Body of pancreas (tissue), 4 donors: Measurements from ENCODE around the gene A3GALT2. TPM values are rescaled to one million over a fixed set of nuclear protein-coding genes. Genes with fewer than 3 reads are reported as not detected.

Source experiments
- ATAC-seq: fragments of 150-250 bp; one replicate; pipeline ENCODE4 v1.9.1; 2016
- DNase-seq, 4 donors: peaks; one replicate each; pipeline ENCODE4 v3.0.0-alpha.2; 2019
- H3K27ac ChIP-seq, 4 donors: fragments of 200-600 bp; sonication (generic); 1 replicate in 3 of 4; 2 replicates in 1 of 4; pipeline versions ENCODE4 v1.5.1 to v1.6.1; 2016 to 2019; ENCODE audit warnings: mild to moderate bottlenecking in 1 of 4, mixed read lengths in 1 of 4, moderate library complexity in 1 of 4
- H3K27me3 ChIP-seq, 2 donors: fragments of 200-600 bp; sonication (generic); one replicate each; pipeline ENCODE4 v1.6.0; 2016; ENCODE audit warnings: mild to moderate bottlenecking in 1 of 2
- H3K36me3 ChIP-seq, 2 donors: fragments of 200-600 bp; sonication (generic); replicated peaks in 1 of 2; 2 replicates each; pipeline ENCODE4 v1.5.1; 2016; ENCODE audit warnings: low read depth in 2 of 2; ENCODE audit not compliant: insufficient read depth in 1 of 2
- H3K4me1 ChIP-seq: fragments of 200-600 bp; sonication (generic); one replicate; pipeline ENCODE4 v1.6.0; 2016
- H3K4me3 ChIP-seq, 2 donors: fragments of 200-600 bp; sonication (generic); 1 replicate in 1 of 2; 2 replicates in 1 of 2; pipeline ENCODE4 v1.5.1; 2016 to 2019
- H3K9me3 ChIP-seq, 3 donors: fragments of 200-600 bp; sonication (generic); 1 replicate in 2 of 3; 2 replicates in 1 of 3; pipeline ENCODE4 v1.5.1; 2016
- POLR2A ChIP-seq, 3 donors: fragments of 450-650 bp; IDR thresholded peaks; one replicate each; pipeline ENCODE4 v1.6.1; 2016; ENCODE audit warnings: antibody characterized with exemption in 3 of 3, mild to moderate bottlenecking in 2 of 3
- WGBS, 2 donors: methylation state at CpG; one replicate each; pipeline ENCODE4 v1.1.5; 2017; 5-methylcytosine and 5-hydroxymethylcytosine counted together
- intact Hi-C: fragments of 100-400 bp; cut with DNase I; formaldehyde crosslinking; loops from one replicate; pipeline ENCODE4 v1.15.1; 2023
- total RNA-seq, 2 donors: library from RNA; depleted of rRNA; stranded (reverse); fragments of >200 nt; gene quantifications; one replicate each; pipeline ENCODE4 v1.1.0, GENCODE V29; 2016
- TF ChIP-seq, protein P1 (sequence below), 7 experiments: fragments of 450-650 bp in 4 of 7; fragments of 200-600 bp in 3 of 7; sonication (generic) in 3 of 7; IDR thresholded peaks; one replicate each; pipeline ENCODE4 v1.5.1; 2016 to 2019; ENCODE audit warnings: antibody characterized with exemption in 7 of 7

A3GALT2 gene
- total RNA-seq, 2 donors from 2014 or later: not detected

GRCh38 chr1:33273961-33274371 is 46.9 kb downstream of the A3GALT2 start:
- no peaks in the 10 kb centered on the region for H3K27me3 ChIP-seq
- no peak overlapping the region for H3K27ac ChIP-seq
- no peak overlapping the region for H3K4me3 ChIP-seq
- no peak for DNase-seq
- H3K9me3 ChIP-seq: no peaks in the 10 kb centered on the region
- no peak for ATAC-seq
- TF ChIP-seq, protein P1, sequence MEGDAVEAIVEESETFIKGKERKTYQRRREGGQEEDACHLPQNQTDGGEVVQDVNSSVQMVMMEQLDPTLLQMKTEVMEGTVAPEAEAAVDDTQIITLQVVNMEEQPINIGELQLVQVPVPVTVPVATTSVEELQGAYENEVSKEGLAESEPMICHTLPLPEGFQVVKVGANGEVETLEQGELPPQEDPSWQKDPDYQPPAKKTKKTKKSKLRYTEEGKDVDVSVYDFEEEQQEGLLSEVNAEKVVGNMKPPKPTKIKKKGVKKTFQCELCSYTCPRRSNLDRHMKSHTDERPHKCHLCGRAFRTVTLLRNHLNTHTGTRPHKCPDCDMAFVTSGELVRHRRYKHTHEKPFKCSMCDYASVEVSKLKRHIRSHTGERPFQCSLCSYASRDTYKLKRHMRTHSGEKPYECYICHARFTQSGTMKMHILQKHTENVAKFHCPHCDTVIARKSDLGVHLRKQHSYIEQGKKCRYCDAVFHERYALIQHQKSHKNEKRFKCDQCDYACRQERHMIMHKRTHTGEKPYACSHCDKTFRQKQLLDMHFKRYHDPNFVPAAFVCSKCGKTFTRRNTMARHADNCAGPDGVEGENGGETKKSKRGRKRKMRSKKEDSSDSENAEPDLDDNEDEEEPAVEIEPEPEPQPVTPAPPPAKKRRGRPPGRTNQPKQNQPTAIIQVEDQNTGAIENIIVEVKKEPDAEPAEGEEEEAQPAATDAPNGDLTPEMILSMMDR (IDR thresholded peaks at IDR 0.05): no peak
- no peak for TF ChIP-seq POLR2A (IDR thresholded peaks at IDR 0.05)
- intact Hi-C loops: no loop called here
- H3K4me1 ChIP-seq: no peaks in the 10 kb centered on the region
- WGBS, 2 donors: 78 to 80% methylated on average over 7 of the region's 7 CpGs
- H3K36me3 ChIP-seq: peaks cover 0 to 1% of the 10 kb centered on the region in 2 donors

- H3K36me3 ChIP-seq: peaks cover 0 to 1% of the 10 kb centered on the region in 2 donors
- ATAC-seq (no peak), DNase-seq (no peak)
- H3K27me3 ChIP-seq: no peaks in the 10 kb centered on the region
- no peak overlapping the region for H3K4me3 ChIP-seq
- no peaks in the 10 kb centered on the region for H3K4me1 ChIP-seq
- no peak for TF ChIP-seq POLR2A (IDR thresholded peaks at IDR 0.05)
- TF ChIP-seq, protein P1 (IDR thresholded peaks at IDR 0.05): no peak
- WGBS, 2 donors: 80 to 87% methylated on average over 3 of the region's 3 CpGs
- intact Hi-C loops: no loop called here
- no peak overlapping the region for H3K27ac ChIP-seq
- no peaks in the 10 kb centered on the region for H3K9me3 ChIP-seq
Observed at GRCh38 chr1:33273406-33273805, 47.5 kb downstream of the A3GALT2 start.

GRCh38 chr1:33272930-33273329 is 48.0 kb downstream of the A3GALT2 start:
- 86% methylated on average over 1 of the region's 1 CpG; no CpG with 5 or more reads in 1 of the 2 donors for WGBS, 2 donors
- Histone ChIP-seq H3K4me3 (no peak overlapping the region), H3K9me3 (no peaks in the 10 kb centered on the region), H3K4me1 (no peaks in the 10 kb centered on the region), H3K27me3 (no peaks in the 10 kb centered on the region), H3K27ac (no peak overlapping the region), H3K36me3 (peaks cover 0 to 1% of the 10 kb centered on the region in 2 donors)
- intact Hi-C loops: no loop called here
- ATAC-seq (no peak), DNase-seq (no peak)
- TF ChIP-seq, protein P1 (IDR thresholded peaks at IDR 0.05): no peak
- TF ChIP-seq POLR2A (IDR thresholded peaks at IDR 0.05): no peak

- intact Hi-C loops: no loop called here
- ATAC-seq: no peak
- Histone ChIP-seq H3K4me1 (no peaks in the 10 kb centered on the region), H3K4me3 (no peak overlapping the region), H3K36me3 (peaks cover 0 to 1% of the 10 kb centered on the region in 2 donors), H3K9me3 (no peaks in the 10 kb centered on the region), H3K27ac (no peak overlapping the region), H3K27me3 (no peaks in the 10 kb centered on the region)
- WGBS, 2 donors: 74% methylated on average over 3 of the region's 3 CpGs
- DNase-seq: no peak
- TF ChIP-seq, protein P1 (IDR thresholded peaks at IDR 0.05): no peak
- TF ChIP-seq POLR2A (IDR thresholded peaks at IDR 0.05): no peak
Observed at GRCh38 chr1:33272509-33272908, 48.4 kb downstream of the A3GALT2 start.
